Erythroblast (primary cell): ENCODE measurements around the gene IL1RL1.

Source experiments
- GATA1 ChIP-seq: IDR thresholded peaks from 2 replicates; pipeline ENCODE4 v1.6.1; 2011; ENCODE audit warnings: low read depth, mild to moderate bottlenecking, control low read depth, low read length, moderate library complexity
- POLR2A ChIP-seq: IDR thresholded peaks from 2 replicates; pipeline ENCODE4 v1.6.1; 2011; ENCODE audit warnings: mild to moderate bottlenecking, low read length

DNA sequence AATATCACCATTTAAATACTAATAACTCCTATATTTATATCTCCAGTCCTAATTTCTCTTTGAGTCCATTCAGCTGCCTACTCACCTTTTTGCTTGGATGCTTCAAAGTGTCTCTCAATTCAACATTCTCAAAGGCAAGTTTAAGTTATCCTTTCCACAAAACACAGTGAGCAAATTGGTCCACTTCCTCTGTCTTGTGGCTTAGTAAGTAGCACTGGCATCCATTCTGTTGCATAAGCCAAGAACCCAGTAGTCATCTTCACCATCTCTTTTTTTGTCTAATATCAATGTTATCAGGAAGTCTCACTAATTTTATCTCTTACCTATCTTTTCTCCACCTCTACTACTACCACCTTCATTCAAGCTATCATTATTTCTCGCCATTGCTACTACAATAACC lies 27.4 kb upstream of the IL1RL1 start:
- TF ChIP-seq POLR2A (no peak), GATA1 (no peak)
